ENCODE measurements around the gene ATP11A.

Gene ATP11A

GRCh38 chr13:112891477-112892401 is 201.9 kb downstream of the ATP11A start:
- no peak overlapping the region for H3K4me3 ChIP-seq (ENCODE audit: low read depth, low read length)
- no peak for DNase-seq (ENCODE audit: low read depth)

GRCh38 chr13:112892426-112893206 is 202.8 kb downstream of the ATP11A start:
- no peak for DNase-seq (ENCODE audit: low read depth)

GRCh38 chr13:112893207-112893569 is 203.3 kb downstream of the ATP11A start:
- no peak for DNase-seq (ENCODE audit: low read depth)
- no peak overlapping the region for H3K4me3 ChIP-seq (ENCODE audit: low read depth, low read length)

More at GRCh38 chr13:112892426-112893206, 202.8 kb downstream of the ATP11A start:
- no peak overlapping the region for H3K4me3 ChIP-seq (ENCODE audit: low read depth, low read length)

GRCh38 chr13:112893570-112894422 is 204.0 kb downstream of the ATP11A start:
- DNase-seq (ENCODE audit: low read depth), result no peak
- H3K4me3 ChIP-seq (ENCODE audit: low read depth, low read length), result peak overlapping the region; percentile 38

- DNase-seq (ENCODE audit: low read depth), result no peak
Measured at GRCh38 chr13:112894423-112894672, 204.5 kb downstream of the ATP11A start.

GRCh38 chr13:112894673-112895481 is 205.0 kb downstream of the ATP11A start:
- peak overlapping the region; percentile 27 for H3K4me3 ChIP-seq (ENCODE audit: low read depth, low read length)
- DNase-seq (ENCODE audit: low read depth), result no peak

More at GRCh38 chr13:112894423-112894672, 204.5 kb downstream of the ATP11A start:
- H3K4me3 ChIP-seq (ENCODE audit: low read depth, low read length), result peak overlapping the region; percentile 27

- no peak for DNase-seq (ENCODE audit: low read depth)
Measured at GRCh38 chr13:112895521-112896465, 206.0 kb downstream of the ATP11A start.

GRCh38 chr13:112896736-112897602 is 207.1 kb downstream of the ATP11A start:
- no peak for DNase-seq (ENCODE audit: low read depth)
- H3K4me3 ChIP-seq (ENCODE audit: low read depth, low read length), result no peak overlapping the region

More at GRCh38 chr13:112895521-112896465, 206.0 kb downstream of the ATP11A start:
- no peak overlapping the region for H3K4me3 ChIP-seq (ENCODE audit: low read depth, low read length)

GRCh38 chr13:112897603-112897955 is 207.7 kb downstream of the ATP11A start:
- no peak overlapping the region for H3K4me3 ChIP-seq (ENCODE audit: low read depth, low read length)
- no peak for DNase-seq (ENCODE audit: low read depth)

GRCh38 chr13:112897956-112898620 is 208.2 kb downstream of the ATP11A start:
- no peak for DNase-seq (ENCODE audit: low read depth)
- H3K4me3 ChIP-seq (ENCODE audit: low read depth, low read length), result no peak overlapping the region

- no peak for DNase-seq (ENCODE audit: low read depth)
- H3K4me3 ChIP-seq (ENCODE audit: low read depth, low read length), result no peak overlapping the region
Measured at GRCh38 chr13:112898621-112899280, 208.9 kb downstream of the ATP11A start.

- no peak for DNase-seq (ENCODE audit: low read depth)
- H3K4me3 ChIP-seq (ENCODE audit: low read depth, low read length), result no peak overlapping the region
Measured at GRCh38 chr13:112899281-112900225, 209.7 kb downstream of the ATP11A start.

GRCh38 chr13:112900226-112900600 is 210.4 kb downstream of the ATP11A start:
- DNase-seq (ENCODE audit: low read depth), result no peak

GRCh38 chr13:112900691-112901091 is 210.9 kb downstream of the ATP11A start:
- H3K4me3 ChIP-seq (ENCODE audit: low read depth, low read length), result no peak overlapping the region
- DNase-seq (ENCODE audit: low read depth), result no peak

More at GRCh38 chr13:112900226-112900600, 210.4 kb downstream of the ATP11A start:
- no peak overlapping the region for H3K4me3 ChIP-seq (ENCODE audit: low read depth, low read length)

- no peak overlapping the region for H3K4me3 ChIP-seq (ENCODE audit: low read depth, low read length)
- DNase-seq (ENCODE audit: low read depth), result no peak
Measured at GRCh38 chr13:112902101-112902651, 212.3 kb downstream of the ATP11A start.
